OCI-LY7 (cell line): ENCODE data around the gene ADGRL2.

Experiments
- EZH2phosphoT487 ChIP-seq: fragments of 200-600 bp; sonication (generic); IDR thresholded peaks from 2 replicates; pipeline ENCODE4 v1.6.1; 2018; ENCODE audit warnings: low read depth, borderline replicate concordance, mild to moderate bottlenecking, mixed run types, antibody characterized with exemption, low read length, moderate library complexity, mixed read lengths
- TF ChIP-seq, protein P1 (sequence below): fragments of 200-600 bp; sonication (generic); conservative IDR thresholded peaks from 2 replicates; pipeline ENCODE4 v1.5.1; 2014; ENCODE audit warnings: mild to moderate bottlenecking, antibody characterized with exemption, low read length, moderate library complexity, mixed read lengths

DNA sequence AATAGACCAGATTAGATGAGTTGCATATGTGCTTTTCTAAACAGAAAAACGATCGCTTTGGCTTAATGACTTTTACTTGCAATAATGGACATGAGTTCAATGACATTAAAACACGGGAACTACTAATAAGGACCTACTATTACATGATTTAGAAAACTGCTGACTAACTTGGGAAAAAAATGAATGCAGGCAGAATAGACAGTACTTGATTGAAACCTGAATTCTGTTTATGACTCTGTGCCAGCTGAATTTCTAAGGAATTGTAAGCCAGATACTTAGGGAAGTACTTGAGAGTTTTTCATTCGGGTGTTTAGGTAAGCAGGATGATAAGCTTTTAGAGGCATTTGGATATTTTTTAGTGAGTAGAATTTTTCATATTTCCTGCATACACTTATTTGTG is 12.0 kb downstream of the ADGRL2 start:
- TF ChIP-seq, protein P1, sequence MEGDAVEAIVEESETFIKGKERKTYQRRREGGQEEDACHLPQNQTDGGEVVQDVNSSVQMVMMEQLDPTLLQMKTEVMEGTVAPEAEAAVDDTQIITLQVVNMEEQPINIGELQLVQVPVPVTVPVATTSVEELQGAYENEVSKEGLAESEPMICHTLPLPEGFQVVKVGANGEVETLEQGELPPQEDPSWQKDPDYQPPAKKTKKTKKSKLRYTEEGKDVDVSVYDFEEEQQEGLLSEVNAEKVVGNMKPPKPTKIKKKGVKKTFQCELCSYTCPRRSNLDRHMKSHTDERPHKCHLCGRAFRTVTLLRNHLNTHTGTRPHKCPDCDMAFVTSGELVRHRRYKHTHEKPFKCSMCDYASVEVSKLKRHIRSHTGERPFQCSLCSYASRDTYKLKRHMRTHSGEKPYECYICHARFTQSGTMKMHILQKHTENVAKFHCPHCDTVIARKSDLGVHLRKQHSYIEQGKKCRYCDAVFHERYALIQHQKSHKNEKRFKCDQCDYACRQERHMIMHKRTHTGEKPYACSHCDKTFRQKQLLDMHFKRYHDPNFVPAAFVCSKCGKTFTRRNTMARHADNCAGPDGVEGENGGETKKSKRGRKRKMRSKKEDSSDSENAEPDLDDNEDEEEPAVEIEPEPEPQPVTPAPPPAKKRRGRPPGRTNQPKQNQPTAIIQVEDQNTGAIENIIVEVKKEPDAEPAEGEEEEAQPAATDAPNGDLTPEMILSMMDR, result no peak
- no peak for TF ChIP-seq EZH2phosphoT487
